22Rv1 (cell line): ENCODE measurements around the gene PSTPIP2.
"Not testable (repeated sequence)": the region's sequence is repeated elsewhere in the genome, so short reads cannot be mapped to it uniquely, and the experiment has no call there.

Experiments used
- H3K27ac ChIP-seq: fragments of 450-650 bp; 2 replicates; pipeline ENCODE4 v1.5.1; 2017
- ZFX ChIP-seq: fragments of 450-650 bp; IDR thresholded peaks from 2 replicates; pipeline ENCODE4 v1.6.1; 2017; ENCODE audit warnings: antibody characterized with exemption, borderline replicate concordance
- TF ChIP-seq, protein P1 (sequence below): fragments of 450-650 bp; IDR thresholded peaks from 2 replicates; pipeline ENCODE4 v1.5.1; 2017; ENCODE audit warnings: mild to moderate bottlenecking

Gene PSTPIP2

GRCh38 chr18:46053368-46054095 lies 18.5 kb downstream of the PSTPIP2 start:
- H3K27ac ChIP-seq, result no peak overlapping the region
- TF ChIP-seq ZFX, result no peak
- TF ChIP-seq, protein P1, sequence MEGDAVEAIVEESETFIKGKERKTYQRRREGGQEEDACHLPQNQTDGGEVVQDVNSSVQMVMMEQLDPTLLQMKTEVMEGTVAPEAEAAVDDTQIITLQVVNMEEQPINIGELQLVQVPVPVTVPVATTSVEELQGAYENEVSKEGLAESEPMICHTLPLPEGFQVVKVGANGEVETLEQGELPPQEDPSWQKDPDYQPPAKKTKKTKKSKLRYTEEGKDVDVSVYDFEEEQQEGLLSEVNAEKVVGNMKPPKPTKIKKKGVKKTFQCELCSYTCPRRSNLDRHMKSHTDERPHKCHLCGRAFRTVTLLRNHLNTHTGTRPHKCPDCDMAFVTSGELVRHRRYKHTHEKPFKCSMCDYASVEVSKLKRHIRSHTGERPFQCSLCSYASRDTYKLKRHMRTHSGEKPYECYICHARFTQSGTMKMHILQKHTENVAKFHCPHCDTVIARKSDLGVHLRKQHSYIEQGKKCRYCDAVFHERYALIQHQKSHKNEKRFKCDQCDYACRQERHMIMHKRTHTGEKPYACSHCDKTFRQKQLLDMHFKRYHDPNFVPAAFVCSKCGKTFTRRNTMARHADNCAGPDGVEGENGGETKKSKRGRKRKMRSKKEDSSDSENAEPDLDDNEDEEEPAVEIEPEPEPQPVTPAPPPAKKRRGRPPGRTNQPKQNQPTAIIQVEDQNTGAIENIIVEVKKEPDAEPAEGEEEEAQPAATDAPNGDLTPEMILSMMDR, result no peak

GRCh38 chr18:46051731-46052461 lies 20.2 kb downstream of the PSTPIP2 start:
- TF ChIP-seq, protein P1, result no peak
- TF ChIP-seq ZFX, result no peak
- H3K27ac ChIP-seq, result no peak overlapping the region

DNA sequence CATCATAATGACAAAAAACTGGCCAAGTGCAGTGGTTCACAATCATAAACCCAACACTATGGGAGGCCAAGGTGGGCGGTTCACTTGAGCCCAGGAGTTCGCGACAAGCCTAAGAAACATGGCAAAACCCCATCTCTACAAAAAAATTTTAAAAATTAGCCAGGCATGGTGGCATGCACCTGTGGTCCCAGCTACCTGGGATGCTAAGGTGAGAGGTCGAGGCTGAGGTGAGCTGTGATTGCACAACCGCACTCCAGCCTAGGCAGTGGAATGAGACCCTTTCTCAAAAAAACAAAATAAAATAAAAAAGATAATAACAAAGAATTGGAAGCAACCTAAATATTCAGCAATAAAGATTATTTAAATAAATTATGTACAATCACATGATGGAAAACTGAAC lies 21.8 kb downstream of the PSTPIP2 start:
- TF ChIP-seq, protein P1, result no peak
- TF ChIP-seq ZFX, result no peak
- no peak overlapping the region for H3K27ac ChIP-seq

GRCh38 chr18:46048641-46049040 lies 23.4 kb downstream of the PSTPIP2 start:
- TF ChIP-seq, protein P1, result no peak
- no peak for TF ChIP-seq ZFX

GRCh38 chr18:46047369-46047768 lies 24.7 kb downstream of the PSTPIP2 start:
- H3K27ac ChIP-seq, result not testable (repeated sequence)

More at GRCh38 chr18:46048641-46049040, 23.4 kb downstream of the PSTPIP2 start:
- H3K27ac ChIP-seq, result no peak overlapping the region

- no peak overlapping the region for H3K27ac ChIP-seq
- TF ChIP-seq, protein P1, result no peak
- TF ChIP-seq ZFX, result no peak
Measured at GRCh38 chr18:46046688-46047087, 25.4 kb downstream of the PSTPIP2 start.

DNA sequence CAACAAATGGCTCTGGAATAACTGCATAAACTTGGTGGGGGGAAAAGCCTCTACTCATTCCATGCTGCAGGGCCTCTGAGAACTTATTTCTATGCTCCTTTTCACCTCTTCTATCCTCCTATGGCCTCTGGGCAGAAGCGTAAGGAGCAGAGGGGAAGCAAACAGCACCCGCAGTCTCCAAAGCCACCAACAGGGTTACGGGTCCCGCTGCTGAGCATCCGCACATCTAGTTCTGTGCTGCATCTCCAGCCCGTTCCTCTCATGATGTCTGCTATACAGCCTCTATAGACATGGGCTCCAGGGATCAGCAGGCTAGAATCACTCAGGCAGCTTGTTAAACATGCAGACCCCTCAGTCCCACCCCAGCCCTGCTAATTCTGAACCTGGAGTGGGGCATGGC lies 25.9 kb downstream of the PSTPIP2 start:
- no peak overlapping the region for H3K27ac ChIP-seq
- TF ChIP-seq ZFX, result no peak
- TF ChIP-seq, protein P1, result no peak
